ENCODE measurements around the gene LDLRAD3.

The LDLRAD3 gene

DNA sequence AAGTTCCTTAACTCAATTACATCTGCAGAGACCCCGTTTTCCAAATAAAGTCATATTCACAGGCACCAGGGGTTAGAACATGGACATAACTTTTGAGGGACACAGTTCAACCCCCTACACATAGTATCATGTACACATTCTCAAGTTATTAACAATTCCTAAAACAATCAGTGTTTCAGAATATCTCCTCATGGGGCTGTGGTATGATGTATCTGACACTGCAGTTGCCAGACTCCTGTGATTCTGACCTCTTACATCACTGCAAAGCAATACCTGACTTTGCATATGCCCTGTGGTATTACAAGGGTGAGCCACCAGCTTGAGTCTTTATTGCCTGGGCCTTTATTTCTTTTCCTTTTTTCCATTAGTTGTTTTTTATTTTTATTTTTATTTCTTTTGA lies 203.6 kb downstream of the LDLRAD3 start:
- H2AFZ ChIP-seq, result no peak overlapping the region

DNA sequence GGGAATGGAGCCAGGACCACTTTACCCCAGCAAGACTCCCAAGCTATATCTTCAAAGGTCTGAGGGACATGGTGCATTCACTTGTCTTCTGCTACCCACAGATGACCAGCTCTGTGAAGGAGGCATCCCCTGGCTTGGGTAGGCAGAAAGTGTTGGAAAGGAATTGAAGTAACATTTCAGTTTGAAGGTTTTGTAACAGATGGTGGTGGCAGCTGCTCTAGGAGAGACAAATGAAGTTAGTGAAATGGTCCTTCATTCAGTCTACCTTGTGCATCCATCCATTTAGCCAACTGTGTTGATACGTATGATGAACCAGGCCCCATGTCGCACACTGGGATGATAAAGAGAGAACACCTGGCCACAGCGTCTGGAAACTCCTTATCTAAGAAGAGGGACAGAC lies 204.8 kb downstream of the LDLRAD3 start:
- H3K36me3 ChIP-seq (ENCODE audit: control insufficient read depth, insufficient read depth, low read length), result no peaks in the 10 kb centered on the region
- no peak overlapping the region for H3K4me2 ChIP-seq (ENCODE audit: low read length)
- no peaks in the 10 kb centered on the region for H3K79me2 ChIP-seq
- H3K9ac ChIP-seq, result no peak overlapping the region
- no peak overlapping the region for H3K4me3 ChIP-seq (ENCODE audit: low read depth, low read length)
- H3K9me3 ChIP-seq (ENCODE audit: control insufficient read depth, low read length), result no peaks in the 10 kb centered on the region
- no peaks in the 10 kb centered on the region for H3K4me1 ChIP-seq
- no peaks in the 10 kb centered on the region for H3K27me3 ChIP-seq (ENCODE audit: control insufficient read depth, insufficient read depth, low read length)
- TF ChIP-seq, protein P1, sequence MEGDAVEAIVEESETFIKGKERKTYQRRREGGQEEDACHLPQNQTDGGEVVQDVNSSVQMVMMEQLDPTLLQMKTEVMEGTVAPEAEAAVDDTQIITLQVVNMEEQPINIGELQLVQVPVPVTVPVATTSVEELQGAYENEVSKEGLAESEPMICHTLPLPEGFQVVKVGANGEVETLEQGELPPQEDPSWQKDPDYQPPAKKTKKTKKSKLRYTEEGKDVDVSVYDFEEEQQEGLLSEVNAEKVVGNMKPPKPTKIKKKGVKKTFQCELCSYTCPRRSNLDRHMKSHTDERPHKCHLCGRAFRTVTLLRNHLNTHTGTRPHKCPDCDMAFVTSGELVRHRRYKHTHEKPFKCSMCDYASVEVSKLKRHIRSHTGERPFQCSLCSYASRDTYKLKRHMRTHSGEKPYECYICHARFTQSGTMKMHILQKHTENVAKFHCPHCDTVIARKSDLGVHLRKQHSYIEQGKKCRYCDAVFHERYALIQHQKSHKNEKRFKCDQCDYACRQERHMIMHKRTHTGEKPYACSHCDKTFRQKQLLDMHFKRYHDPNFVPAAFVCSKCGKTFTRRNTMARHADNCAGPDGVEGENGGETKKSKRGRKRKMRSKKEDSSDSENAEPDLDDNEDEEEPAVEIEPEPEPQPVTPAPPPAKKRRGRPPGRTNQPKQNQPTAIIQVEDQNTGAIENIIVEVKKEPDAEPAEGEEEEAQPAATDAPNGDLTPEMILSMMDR (IDR thresholded peaks at IDR 0.05), result no peak
- H2AFZ ChIP-seq, result no peak overlapping the region
- H3K27ac ChIP-seq, result no peak overlapping the region

More for the DNA sequence above, 203.6 kb downstream of the LDLRAD3 start:
- Histone ChIP-seq H3K9me3 (ENCODE audit: control insufficient read depth, low read length) (no peaks in the 10 kb centered on the region), H3K36me3 (ENCODE audit: control insufficient read depth, insufficient read depth, low read length) (no peaks in the 10 kb centered on the region), H3K4me3 (ENCODE audit: low read depth, low read length) (no peak overlapping the region), H3K79me2 (no peaks in the 10 kb centered on the region), H3K27me3 (ENCODE audit: control insufficient read depth, insufficient read depth, low read length) (no peaks in the 10 kb centered on the region), H3K9ac (no peak overlapping the region), H3K27ac (no peak overlapping the region), H3K4me1 (no peaks in the 10 kb centered on the region), H3K4me2 (ENCODE audit: low read length) (no peak overlapping the region)
- TF ChIP-seq, protein P1 (IDR thresholded peaks at IDR 0.05), result no peak

DNA sequence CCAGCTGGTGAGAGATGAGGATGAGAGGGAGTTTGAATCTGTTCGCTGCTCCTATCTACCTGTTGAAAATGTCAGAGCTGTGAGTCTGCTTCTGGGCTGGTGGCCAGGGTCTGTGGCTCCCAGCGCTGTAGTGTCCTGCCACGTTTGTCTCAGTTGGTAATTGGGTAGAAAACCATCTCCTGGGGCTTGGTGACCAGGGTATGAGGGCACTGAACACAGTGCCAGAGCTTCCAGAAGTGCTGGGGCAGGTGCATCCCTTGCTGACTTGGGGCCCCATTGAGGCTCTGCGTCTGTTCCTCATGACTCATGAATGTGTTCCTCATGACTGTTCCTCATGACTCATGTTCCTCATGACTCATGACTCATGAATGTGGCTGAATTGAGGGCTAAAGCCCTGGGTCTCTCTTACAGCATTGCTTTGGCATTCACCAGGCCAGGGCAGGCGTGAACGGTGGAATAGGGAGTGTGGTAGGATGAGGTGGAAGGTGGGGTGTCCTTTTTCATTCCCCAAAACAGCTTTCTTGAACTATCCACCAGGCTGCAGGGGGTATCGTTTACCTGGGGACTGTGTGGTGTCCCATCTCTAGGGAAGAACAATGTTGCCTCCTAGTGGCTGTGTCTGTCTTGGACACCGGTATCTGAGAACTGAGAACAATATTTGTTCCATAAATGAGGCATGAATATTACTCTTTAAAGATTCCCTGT lies 205.8 kb downstream of the LDLRAD3 start:
- Histone ChIP-seq H3K4me2 (ENCODE audit: low read length) (no peak overlapping the region), H3K79me2 (no peaks in the 10 kb centered on the region), H3K36me3 (ENCODE audit: control insufficient read depth, insufficient read depth, low read length) (no peaks in the 10 kb centered on the region), H3K4me1 (no peaks in the 10 kb centered on the region), H3K9ac (no peak overlapping the region), H3K9me3 (ENCODE audit: control insufficient read depth, low read length) (no peaks in the 10 kb centered on the region), H2AFZ (no peak overlapping the region), H3K27me3 (ENCODE audit: control insufficient read depth, insufficient read depth, low read length) (no peaks in the 10 kb centered on the region), H3K4me3 (ENCODE audit: low read depth, low read length) (no peak overlapping the region), H3K27ac (no peak overlapping the region)
- TF ChIP-seq, protein P1 (IDR thresholded peaks at IDR 0.05), result peak; percentile 22

DNA sequence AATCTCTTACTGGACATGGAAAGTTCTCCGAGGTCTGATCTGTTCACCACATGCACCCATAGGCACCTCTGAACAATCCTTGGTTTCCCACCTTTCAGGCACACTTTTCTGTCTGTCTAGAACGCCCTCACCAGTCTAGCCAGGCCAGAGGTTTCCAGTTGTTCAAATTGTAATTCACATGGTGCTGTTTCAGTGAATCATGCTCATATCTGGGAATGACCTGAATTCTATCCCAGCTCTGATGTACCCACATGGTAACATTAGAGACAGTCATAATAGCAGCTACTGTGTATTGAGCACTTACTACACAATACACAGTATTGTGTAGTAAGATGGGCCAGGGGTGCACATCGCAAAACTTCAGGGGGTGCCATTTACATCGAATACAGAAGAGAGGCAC lies 207.1 kb downstream of the LDLRAD3 start:
- no peaks in the 10 kb centered on the region for H3K4me1 ChIP-seq
- H3K27ac ChIP-seq, result no peak overlapping the region
- H2AFZ ChIP-seq, result no peak overlapping the region
- no peak overlapping the region for H3K9ac ChIP-seq
- no peaks in the 10 kb centered on the region for H3K27me3 ChIP-seq (ENCODE audit: control insufficient read depth, insufficient read depth, low read length)
- no peak overlapping the region for H3K4me3 ChIP-seq (ENCODE audit: low read depth, low read length)
- no peak overlapping the region for H3K4me2 ChIP-seq (ENCODE audit: low read length)
- H3K79me2 ChIP-seq, result no peaks in the 10 kb centered on the region
- no peaks in the 10 kb centered on the region for H3K36me3 ChIP-seq (ENCODE audit: control insufficient read depth, insufficient read depth, low read length)
- TF ChIP-seq, protein P1 (IDR thresholded peaks at IDR 0.05), result no peak
- H3K9me3 ChIP-seq (ENCODE audit: control insufficient read depth, low read length), result no peaks in the 10 kb centered on the region
